WTC11 (cell line): ENCODE results near the gene RUNX1.

ENCODE experiments used
- FOXJ3 ChIP-seq: sonication (generic); formaldehyde crosslinking; IDR thresholded peaks from 2 replicates; pipeline ENCODE4 v1.9.0; 2021; ENCODE audit warnings: missing genetic modification reagents, mild to moderate bottlenecking, borderline replicate concordance
- FOXP1 ChIP-seq: sonication (generic); formaldehyde crosslinking; IDR thresholded peaks from 2 replicates; pipeline ENCODE4 v1.8.0; 2022; ENCODE audit warnings: missing genetic modification reagents, mild to moderate bottlenecking, moderate library complexity, borderline replicate concordance
- NR3C1 ChIP-seq: sonication (generic); formaldehyde crosslinking; conservative IDR thresholded peaks from 2 replicates; pipeline ENCODE4 v1.8.1; 2023; ENCODE audit warnings: low read depth, mild to moderate bottlenecking, missing genetic modification reagents
- TP53 ChIP-seq: sonication (generic); formaldehyde crosslinking; IDR thresholded peaks from 2 replicates; pipeline ENCODE4 v1.8.1; 2023; ENCODE audit warnings: mild to moderate bottlenecking, missing genetic modification reagents
- ZNF138 ChIP-seq: sonication (generic); formaldehyde crosslinking; conservative IDR thresholded peaks from 2 replicates; pipeline ENCODE4 v1.8.1; 2022; ENCODE audit warnings: mild to moderate bottlenecking, moderate library complexity, missing genetic modification reagents
- ZNF232 ChIP-seq: sonication (generic); formaldehyde crosslinking; IDR thresholded peaks from 2 replicates; pipeline ENCODE4 v1.8.0; 2022; ENCODE audit warnings: mild to moderate bottlenecking, missing genetic modification reagents
- TF ChIP-seq, protein P1 (sequence below): fragments of 200-600 bp; IDR thresholded peaks from 2 replicates; pipeline ENCODE4 v1.8.0; 2022; ENCODE audit warnings: antibody characterized with exemption
- TF ChIP-seq, protein P2 (sequence below): sonication (generic); formaldehyde crosslinking; IDR thresholded peaks from 2 replicates; pipeline ENCODE4 v1.8.1; 2022; ENCODE audit warnings: mild to moderate bottlenecking, moderate library complexity, missing genetic modification reagents
- TF ChIP-seq, protein P3 (sequence below): sonication (generic); formaldehyde crosslinking; conservative IDR thresholded peaks from 2 replicates; pipeline ENCODE4 v1.8.1; 2022; ENCODE audit warnings: mild to moderate bottlenecking, missing genetic modification reagents
- TF ChIP-seq, protein P4 (sequence below): sonication (generic); formaldehyde crosslinking; IDR thresholded peaks from 2 replicates; pipeline ENCODE4 v1.8.1; 2023; ENCODE audit warnings: mild to moderate bottlenecking, missing genetic modification reagents, moderate library complexity

DNA sequence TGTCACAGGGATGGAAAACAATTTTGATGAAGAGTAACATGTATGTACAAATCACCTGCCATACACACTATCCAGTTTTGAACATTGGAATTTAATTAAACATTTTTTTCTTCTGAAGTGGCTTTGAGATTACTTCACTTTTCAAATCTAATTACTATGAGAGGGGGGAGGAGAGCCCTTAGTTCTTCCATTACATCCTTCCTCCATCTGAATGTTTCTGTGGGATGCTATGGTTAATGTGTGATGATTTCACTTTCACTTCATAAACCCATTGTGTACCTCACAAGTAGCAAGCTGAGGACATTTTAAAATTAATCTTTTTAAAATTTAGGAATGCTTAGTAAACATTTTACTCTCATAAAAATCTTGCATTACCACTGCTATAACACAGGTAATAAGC, 156.9 kb downstream of the RUNX1 start:
- TF ChIP-seq, protein P1, sequence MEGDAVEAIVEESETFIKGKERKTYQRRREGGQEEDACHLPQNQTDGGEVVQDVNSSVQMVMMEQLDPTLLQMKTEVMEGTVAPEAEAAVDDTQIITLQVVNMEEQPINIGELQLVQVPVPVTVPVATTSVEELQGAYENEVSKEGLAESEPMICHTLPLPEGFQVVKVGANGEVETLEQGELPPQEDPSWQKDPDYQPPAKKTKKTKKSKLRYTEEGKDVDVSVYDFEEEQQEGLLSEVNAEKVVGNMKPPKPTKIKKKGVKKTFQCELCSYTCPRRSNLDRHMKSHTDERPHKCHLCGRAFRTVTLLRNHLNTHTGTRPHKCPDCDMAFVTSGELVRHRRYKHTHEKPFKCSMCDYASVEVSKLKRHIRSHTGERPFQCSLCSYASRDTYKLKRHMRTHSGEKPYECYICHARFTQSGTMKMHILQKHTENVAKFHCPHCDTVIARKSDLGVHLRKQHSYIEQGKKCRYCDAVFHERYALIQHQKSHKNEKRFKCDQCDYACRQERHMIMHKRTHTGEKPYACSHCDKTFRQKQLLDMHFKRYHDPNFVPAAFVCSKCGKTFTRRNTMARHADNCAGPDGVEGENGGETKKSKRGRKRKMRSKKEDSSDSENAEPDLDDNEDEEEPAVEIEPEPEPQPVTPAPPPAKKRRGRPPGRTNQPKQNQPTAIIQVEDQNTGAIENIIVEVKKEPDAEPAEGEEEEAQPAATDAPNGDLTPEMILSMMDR, result no peak
- TF ChIP-seq NR3C1 (CRISPR knock-in tag), result no peak
- TF ChIP-seq, protein P2, sequence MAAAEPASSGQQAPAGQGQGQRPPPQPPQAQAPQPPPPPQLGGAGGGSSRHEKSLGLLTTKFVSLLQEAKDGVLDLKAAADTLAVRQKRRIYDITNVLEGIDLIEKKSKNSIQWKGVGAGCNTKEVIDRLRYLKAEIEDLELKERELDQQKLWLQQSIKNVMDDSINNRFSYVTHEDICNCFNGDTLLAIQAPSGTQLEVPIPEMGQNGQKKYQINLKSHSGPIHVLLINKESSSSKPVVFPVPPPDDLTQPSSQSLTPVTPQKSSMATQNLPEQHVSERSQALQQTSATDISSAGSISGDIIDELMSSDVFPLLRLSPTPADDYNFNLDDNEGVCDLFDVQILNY (CRISPR knock-in tag), result no peak
- no peak for TF ChIP-seq ZNF138 (CRISPR knock-in tag)
- TF ChIP-seq, protein P3, sequence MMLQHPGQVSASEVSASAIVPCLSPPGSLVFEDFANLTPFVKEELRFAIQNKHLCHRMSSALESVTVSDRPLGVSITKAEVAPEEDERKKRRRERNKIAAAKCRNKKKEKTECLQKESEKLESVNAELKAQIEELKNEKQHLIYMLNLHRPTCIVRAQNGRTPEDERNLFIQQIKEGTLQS (CRISPR knock-in tag), result no peak
- no peak for TF ChIP-seq TP53 (CRISPR knock-in tag)
- no peak for TF ChIP-seq ZNF232 (CRISPR knock-in tag)
- no peak for TF ChIP-seq FOXJ3
- TF ChIP-seq, protein P4, sequence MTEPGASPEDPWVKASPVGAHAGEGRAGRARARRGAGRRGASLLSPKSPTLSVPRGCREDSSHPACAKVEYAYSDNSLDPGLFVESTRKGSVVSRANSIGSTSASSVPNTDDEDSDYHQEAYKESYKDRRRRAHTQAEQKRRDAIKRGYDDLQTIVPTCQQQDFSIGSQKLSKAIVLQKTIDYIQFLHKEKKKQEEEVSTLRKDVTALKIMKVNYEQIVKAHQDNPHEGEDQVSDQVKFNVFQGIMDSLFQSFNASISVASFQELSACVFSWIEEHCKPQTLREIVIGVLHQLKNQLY (CRISPR knock-in tag), result no peak
- no peak for TF ChIP-seq FOXP1 (CRISPR knock-in tag)
